Measurements from ENCODE around the gene NPPB. TPM values are rescaled to one million over a fixed set of nuclear protein-coding genes. Genes with fewer than 3 reads are reported as not detected.

The NPPB gene
- total RNA-seq (1 to 10 TPM in 1 of 5 donors, not detected in 4; 1.6 TPM), polyA plus RNA-seq (10 to 100 TPM in 1 of 3 donors, 1 to 10 TPM in 2; 1.0 to 12.8 (median 3.9) TPM)
- long read RNA-seq, donor 1 = 0 reads
- long read RNA-seq, donor 2 = 0 reads
- long read RNA-seq, donor 3 = 0 reads
- long read RNA-seq, donor 4 = 0 reads
- long read RNA-seq, donor 5 = 0 reads
- long read RNA-seq, donor 6 = 0 reads
- long read RNA-seq, donor 7 = 0 reads
- long read RNA-seq, donor 8, partial matches to known transcripts = 0 of 1 reads
- long read RNA-seq, donor 8, other reads (novel, unspliced or antisense) = 0 of 1 reads
- long read RNA-seq, donor 9 = 0 reads
- long read RNA-seq, donor 10 = 0 reads

DNA sequence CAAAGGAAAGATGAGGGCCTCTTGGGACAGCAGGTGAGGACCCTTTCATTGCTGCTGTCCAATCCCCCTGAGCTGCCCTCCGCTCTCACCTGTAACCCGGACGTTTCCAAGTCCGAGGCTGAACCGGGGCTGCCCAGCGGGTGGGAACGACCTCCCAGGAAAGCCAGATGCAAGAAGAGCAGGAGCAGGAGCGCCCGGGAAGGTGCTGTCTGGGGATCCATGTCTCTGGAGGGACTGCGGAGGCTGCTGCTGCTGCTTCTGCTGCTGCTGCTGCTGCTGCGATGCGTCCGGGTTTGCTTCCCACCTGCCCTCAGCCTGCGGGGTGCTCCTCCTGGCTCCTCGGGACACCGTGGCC lies at the start of gene NPPB:
NPPB (minus strand) TSS at position 333 of the 355 bp plus-strand sequence; CDS start at position 221, 112 bp downstream.
- DNase-seq = no peak
- no peak within 1 kb of the TSS for H3K27ac ChIP-seq
- H3K4me1 ChIP-seq = peaks cover 5 to 10% (median 8%) of the 10 kb centered on the region in 4 donors
- no peaks in the 10 kb centered on the region for H3K9me3 ChIP-seq
- no peak within 1 kb of the TSS for H3K4me3 ChIP-seq
- H3K36me3 ChIP-seq = no peaks in the 10 kb centered on the region
- 14 to 24% (median 18%) methylated on average over 9 to 16 of the region's 16 CpGs for WGBS, 5 donors
- intact Hi-C loops (cut with DNase I; ENCODE audit: low total_unique reads) = no loop called here
- TF ChIP-seq EP300 (IDR thresholded peaks at IDR 0.05) = no peak
- TF ChIP-seq POLR2AphosphoS5 (IDR thresholded peaks at IDR 0.05) = no peak
- no peak for TF ChIP-seq POLR2A (IDR thresholded peaks at IDR 0.05)
- TF ChIP-seq, protein P1, sequence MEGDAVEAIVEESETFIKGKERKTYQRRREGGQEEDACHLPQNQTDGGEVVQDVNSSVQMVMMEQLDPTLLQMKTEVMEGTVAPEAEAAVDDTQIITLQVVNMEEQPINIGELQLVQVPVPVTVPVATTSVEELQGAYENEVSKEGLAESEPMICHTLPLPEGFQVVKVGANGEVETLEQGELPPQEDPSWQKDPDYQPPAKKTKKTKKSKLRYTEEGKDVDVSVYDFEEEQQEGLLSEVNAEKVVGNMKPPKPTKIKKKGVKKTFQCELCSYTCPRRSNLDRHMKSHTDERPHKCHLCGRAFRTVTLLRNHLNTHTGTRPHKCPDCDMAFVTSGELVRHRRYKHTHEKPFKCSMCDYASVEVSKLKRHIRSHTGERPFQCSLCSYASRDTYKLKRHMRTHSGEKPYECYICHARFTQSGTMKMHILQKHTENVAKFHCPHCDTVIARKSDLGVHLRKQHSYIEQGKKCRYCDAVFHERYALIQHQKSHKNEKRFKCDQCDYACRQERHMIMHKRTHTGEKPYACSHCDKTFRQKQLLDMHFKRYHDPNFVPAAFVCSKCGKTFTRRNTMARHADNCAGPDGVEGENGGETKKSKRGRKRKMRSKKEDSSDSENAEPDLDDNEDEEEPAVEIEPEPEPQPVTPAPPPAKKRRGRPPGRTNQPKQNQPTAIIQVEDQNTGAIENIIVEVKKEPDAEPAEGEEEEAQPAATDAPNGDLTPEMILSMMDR (IDR thresholded peaks at IDR 0.05) = no peak
- H3K27me3 ChIP-seq = peaks cover 0 to 94% (median 49%) of the 10 kb centered on the region in 3 donors

DNA sequence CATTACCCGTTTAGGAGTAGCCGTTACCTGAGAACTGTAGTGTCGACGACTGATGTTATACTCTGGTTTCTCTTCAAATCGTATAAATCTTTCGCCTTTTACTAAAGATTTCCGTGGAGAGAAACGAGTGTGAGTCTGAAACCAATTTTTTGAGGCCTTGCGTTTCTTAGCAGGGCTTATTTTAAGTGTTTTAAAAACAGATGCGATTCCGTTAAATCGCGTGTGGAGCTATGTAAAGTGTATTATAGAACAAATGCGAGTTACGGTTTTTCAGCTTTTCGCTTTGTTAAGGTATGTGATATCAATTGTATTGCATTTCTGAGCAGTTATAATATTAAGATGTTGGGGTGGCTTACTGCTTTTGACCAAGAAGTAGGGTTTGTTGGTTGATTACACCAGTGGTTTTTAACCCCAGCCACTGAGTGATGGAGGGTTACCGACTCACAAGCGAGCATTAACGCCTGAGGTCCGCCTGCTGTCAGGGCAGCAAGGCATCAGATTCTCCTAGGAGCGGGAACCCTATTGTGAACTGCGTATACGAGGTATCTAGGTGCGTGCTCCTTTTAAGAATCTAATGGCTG lies 49.4 kb upstream of the NPPB start:
- TF ChIP-seq EP300 (IDR thresholded peaks at IDR 0.05) (no peak), POLR2A (IDR thresholded peaks at IDR 0.05) (peak in 1 of 4 donors; percentile 97), POLR2AphosphoS5 (IDR thresholded peaks at IDR 0.05) (peak; percentile 70 to 100 (median 99))

DNA sequence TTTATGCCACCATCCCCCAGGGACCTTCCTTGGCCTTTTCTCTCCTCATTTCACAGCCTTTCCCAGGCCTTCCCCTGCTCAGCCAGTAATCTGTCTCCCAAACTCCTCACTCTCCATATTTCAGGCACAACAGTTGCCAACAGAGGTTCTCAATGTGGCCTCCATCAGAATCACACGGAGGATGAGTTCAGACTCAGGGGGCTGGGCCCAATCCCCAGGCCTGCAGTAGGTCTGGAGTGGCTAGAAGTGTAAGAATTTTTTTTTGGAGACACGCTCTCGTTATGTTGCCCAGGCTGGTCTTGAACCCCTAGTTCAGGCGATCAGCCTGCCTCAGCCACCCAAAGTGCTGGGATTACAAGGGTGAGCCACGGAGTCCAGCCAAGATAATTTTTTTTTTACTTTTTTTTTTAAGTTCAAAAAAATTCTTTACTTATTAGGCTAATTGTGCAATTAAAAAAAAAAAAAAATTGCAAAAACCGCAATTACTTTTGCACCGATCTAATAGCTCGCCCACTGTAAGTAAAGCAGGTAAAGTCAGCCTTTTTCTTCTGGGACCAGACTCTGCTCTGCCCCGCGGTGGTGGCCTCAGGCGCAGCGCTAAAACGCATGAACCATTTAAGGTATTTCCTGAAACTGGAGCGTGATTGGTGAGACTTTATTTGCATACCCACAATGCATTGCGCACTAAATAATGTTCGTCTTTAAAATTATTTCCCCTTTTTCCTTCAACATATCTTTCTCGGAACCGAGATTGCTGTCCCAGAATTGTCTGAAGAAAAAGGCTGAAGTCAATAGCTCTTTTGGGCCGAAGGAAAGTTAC lies 48.7 kb upstream of the NPPB start:
- peak overlapping the region; percentile 78 to 99 (median 96) for H3K27ac ChIP-seq
- peak overlapping the region in 1 of 4 donors; percentile 66 for H3K4me3 ChIP-seq
- no peak for TF ChIP-seq EP300 (IDR thresholded peaks at IDR 0.05)
- peak in 1 of 3 donors; percentile 53 for TF ChIP-seq POLR2AphosphoS5 (IDR thresholded peaks at IDR 0.05)
- TF ChIP-seq POLR2A (IDR thresholded peaks at IDR 0.05) = peak in 1 of 4 donors; percentile 69
- TF ChIP-seq, protein P1 (IDR thresholded peaks at IDR 0.05) = peak in 5 of 7 experiments; percentile 74 to 98 (median 91)
- no peaks in the 10 kb centered on the region for H3K9me3 ChIP-seq
- intact Hi-C loops (cut with DNase I; ENCODE audit: low total_unique reads) = no loop called here
- DNase-seq = peak; percentile 92 to 98
- no peaks in the 10 kb centered on the region for H3K27me3 ChIP-seq
- H3K36me3 ChIP-seq = no peaks in the 10 kb centered on the region
- 12 to 14% (median 13%) methylated on average over 19 of the region's 19 CpGs for WGBS, 5 donors
- peaks cover 0 to 22% (median 2%) of the 10 kb centered on the region in 4 donors for H3K4me1 ChIP-seq

More for the DNA sequence above, 49.4 kb upstream of the NPPB start:
- DNase-seq = peak; percentile 61 to 94
- no peaks in the 10 kb centered on the region for H3K9me3 ChIP-seq
- intact Hi-C loops (cut with DNase I; ENCODE audit: low total_unique reads) = no loop called here
- H3K27me3 ChIP-seq = no peaks in the 10 kb centered on the region
- 0% methylated on average over 20 to 24 of the region's 24 CpGs for WGBS, 5 donors
- H3K4me1 ChIP-seq = peaks cover 0 to 27% (median 5%) of the 10 kb centered on the region in 4 donors
- no peaks in the 10 kb centered on the region for H3K36me3 ChIP-seq
- peak overlapping the region; percentile 57 to 66 (median 59) for H3K4me3 ChIP-seq
- peak overlapping the region; percentile 93 to 99 (median 96) for H3K27ac ChIP-seq

DNA sequence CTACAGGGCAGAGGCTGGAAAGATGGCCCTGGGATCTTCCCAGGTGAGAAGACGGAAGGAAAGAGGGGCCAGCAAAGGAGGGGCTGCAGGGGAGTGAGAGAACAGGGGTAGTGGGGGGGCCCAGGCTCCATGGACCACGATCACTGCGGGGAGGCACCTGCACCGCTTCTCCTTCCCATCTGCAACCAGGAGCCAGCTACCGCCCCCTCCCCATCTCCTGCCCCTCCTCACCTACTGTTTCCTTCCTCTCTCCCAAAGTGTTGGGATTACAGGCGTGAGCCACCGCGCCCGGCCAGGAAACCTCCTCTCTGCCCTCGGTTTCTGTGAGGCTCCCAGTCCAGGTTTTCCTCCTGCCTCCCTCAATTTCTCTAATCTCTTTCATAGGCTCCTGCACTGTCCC lies 48.1 kb upstream of the NPPB start:
- WGBS, 5 donors = 65 to 83% (median 74%) methylated on average over 8 to 10 of the region's 10 CpGs

More for the DNA sequence above, 48.1 kb upstream of the NPPB start:
- H3K36me3 ChIP-seq = no peaks in the 10 kb centered on the region
- intact Hi-C loops (cut with DNase I; ENCODE audit: low total_unique reads) = no loop called here
- TF ChIP-seq POLR2A (IDR thresholded peaks at IDR 0.05) (no peak), EP300 (IDR thresholded peaks at IDR 0.05) (no peak), POLR2AphosphoS5 (IDR thresholded peaks at IDR 0.05) (no peak)
- TF ChIP-seq, protein P1 (IDR thresholded peaks at IDR 0.05) = no peak
- H3K4me1 ChIP-seq = peaks cover 0 to 22% (median 2%) of the 10 kb centered on the region in 4 donors
- H3K9me3 ChIP-seq = no peaks in the 10 kb centered on the region
- no peak overlapping the region for H3K4me3 ChIP-seq
- DNase-seq = no peak
- no peaks in the 10 kb centered on the region for H3K27me3 ChIP-seq
- H3K27ac ChIP-seq = no peak overlapping the region

Measured in stomach (tissue), 19 donors.